Stimulated activated CD8-positive, alpha-beta memory T cell treated with anti-CD3 and anti-CD28 coated beads, Interleukin-15, amount 100 ng/mL, for 24 hours (primary cell): Measurements from ENCODE around the gene EFCC1.

ENCODE experiments used
- DNase-seq: peaks from one replicate; pipeline ENCODE4 v3.0.0-alpha.2; 2020; ENCODE audit warnings: low read depth

EFCC1 gene

GRCh38 chr3:128994581-128995546 lies 6.2 kb upstream of the EFCC1 start:
- DNase-seq = no peak

- no peak for DNase-seq
These were observed 5.4 kb upstream of the EFCC1 start for GRCh38 chr3:128995737-128996136.

- no peak for DNase-seq
These were observed 4.9 kb upstream of the EFCC1 start for GRCh38 chr3:128996200-128996599.

DNA sequence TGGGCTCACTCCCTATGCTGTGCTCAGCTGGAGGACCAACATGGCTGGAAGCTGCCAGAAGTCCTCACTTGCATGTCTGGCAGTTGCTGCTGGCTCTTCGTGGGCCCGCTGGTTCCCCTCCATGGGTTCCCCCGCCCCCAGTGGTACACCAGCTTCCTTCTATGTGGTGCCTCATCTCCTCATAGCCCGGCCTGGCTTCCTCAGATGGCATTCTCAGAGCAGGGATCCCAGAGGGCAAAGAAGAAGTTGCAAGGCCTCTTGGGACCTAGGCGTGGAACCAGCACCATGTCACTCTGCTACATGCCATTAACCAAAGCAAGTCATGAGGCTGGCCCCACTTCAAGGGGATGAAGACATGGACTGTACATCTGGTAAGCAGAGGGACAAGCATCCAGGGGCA lies 4.4 kb upstream of the EFCC1 start:
- DNase-seq = no peak

DNA sequence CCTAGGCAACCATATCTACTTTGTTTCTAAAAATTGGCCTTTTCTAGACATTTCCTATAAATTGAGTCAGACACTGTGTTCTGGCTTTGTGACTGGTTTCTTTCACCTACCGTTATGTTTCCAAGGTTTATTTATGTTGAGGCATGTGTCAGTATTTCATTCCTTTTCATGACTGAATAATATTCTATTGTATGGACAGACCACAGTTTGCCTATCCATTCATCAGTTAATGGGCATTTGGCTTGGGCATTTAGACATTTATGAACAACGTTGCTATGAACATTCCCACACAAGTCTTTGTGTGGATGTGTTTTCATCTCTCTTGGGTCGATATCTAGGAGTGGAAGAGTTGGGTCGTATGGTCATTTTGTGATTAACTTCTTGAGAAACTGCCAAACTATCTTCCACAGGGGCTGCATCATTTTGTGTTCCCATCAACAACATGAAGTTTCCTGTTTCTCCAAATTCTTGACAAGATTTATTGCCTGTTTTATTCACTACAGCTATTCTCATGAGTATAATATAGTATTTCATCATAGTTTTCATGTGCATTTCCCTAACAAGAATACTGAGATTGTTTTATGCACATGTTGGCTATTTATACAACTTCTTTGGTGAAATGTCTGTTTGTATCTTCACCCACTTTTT lies 3.5 kb upstream of the EFCC1 start:
- no peak for DNase-seq

DNA sequence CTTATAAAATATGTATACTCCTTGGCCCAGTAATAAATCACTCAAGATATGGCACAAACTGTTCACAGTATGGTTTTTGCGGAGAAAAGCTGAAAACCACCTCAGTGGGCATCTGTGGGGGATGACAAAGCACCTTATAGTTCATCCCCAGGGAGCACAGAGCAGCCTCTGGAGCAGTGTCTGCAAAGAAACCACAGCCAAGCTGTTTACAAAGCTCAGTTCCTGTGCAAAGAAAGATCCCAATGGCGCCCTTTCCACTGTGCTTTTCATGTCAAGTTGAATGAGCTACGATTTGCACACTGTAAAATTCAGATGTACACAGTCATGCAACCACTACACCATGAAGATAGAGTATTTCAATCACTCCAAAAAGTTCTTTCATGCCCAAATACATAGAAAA lies 2.5 kb upstream of the EFCC1 start:
- DNase-seq = no peak

DNA sequence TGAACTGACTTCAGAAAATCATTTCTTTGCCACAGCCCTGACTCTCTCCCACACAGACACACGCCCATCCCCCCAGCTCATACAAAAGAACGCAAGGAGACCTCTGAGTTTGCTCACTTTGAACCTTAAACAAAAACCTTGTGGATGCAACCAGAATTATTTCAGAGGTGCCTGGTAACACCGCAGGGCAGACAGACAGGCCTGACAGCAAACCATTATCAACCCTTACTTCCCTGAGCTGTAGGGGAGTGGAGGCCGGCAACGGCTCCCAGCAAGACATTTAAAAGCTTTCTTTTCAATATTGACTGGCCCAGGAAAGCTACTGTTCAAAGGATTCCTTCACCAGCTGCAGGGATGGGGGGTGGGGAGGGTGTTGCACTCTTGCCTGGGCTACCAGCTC lies 2.0 kb upstream of the EFCC1 start:
- no peak for DNase-seq

DNA sequence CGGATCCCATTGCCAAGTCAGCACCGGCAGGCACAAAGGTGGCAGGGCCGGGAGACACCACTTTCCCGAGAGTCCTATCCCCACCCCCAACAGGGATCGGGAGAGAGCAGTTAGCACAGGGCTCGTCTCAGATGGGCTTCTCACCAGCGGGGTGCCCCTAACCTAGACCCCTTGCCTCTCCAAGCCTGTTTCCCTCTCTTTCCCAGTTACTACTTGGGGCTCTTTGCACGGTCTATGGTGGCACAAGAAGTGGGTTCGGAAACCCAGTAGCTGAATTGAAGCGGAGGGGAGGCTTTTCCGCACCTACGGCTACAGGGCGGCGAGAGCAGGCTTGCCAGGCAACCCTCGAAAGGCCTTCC lies 383 bp upstream of the EFCC1 start:
- no peak for DNase-seq

GRCh38 chr3:129001806-129002572 lies 885 bp downstream of the EFCC1 start:
- DNase-seq = no peak

GRCh38 chr3:129002573-129003569 lies 1.8 kb downstream of the EFCC1 start:
- no peak for DNase-seq

DNA sequence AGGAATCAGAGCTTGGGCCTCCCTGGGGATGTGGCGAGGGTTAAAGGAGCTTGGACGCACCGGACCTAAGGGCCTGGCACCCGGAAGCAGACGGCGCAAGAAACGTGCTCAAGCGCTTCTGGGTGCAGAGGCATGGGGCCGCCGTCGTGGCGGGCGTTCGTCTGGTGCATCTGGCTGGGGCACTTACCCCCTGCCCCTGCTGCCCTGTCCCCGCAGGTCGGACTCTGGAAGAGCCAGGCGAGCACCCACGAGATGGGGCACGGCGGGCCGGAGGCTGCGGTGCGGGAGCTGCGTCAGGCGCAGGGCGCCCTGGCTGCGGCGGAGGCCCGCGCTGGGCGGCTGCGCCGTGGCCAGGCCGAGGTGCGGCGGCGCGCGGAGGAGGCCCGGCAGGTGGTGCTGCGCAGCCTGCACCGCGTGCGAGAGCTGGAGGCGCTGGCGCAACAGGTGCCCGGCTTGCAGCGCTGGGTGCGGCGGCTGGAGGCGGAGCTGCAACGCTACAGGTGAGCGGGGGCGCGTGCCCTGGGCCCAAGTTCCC lies 2.5 kb downstream of the EFCC1 start:
- no peak for DNase-seq

DNA sequence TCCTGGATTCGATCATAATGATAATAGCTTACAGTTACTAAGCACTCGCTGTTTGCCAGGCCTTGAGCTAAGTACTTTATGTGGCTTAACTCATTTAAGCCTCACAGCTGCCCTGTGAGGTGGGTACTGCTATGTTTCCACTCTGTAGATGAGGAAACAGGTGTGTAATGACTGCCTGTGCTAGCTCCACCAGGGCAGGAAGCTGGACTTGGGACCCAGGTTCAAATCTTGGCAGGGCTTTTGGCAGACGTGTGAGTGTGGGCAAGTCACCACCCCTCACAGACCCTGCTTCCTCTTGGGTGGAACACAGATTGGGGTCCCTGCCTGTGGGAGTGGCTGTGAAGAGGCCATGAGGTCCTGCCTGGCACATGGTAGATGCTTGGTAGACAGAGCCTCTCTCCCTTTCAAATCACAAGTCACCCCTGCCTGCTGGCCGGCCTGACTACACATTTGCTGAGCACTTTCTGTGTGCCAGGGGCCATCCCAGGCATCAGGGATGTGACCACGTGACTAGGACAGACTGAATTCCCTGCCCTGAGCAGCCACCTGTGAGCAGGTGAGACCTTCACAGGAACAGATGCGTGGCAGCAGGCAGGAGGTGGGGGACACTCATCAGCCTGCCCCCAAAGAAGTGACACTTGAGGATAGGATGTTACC lies 3.7 kb downstream of the EFCC1 start:
- no peak for DNase-seq

GRCh38 chr3:129005526-129006303 lies 4.6 kb downstream of the EFCC1 start:
- DNase-seq = no peak

DNA sequence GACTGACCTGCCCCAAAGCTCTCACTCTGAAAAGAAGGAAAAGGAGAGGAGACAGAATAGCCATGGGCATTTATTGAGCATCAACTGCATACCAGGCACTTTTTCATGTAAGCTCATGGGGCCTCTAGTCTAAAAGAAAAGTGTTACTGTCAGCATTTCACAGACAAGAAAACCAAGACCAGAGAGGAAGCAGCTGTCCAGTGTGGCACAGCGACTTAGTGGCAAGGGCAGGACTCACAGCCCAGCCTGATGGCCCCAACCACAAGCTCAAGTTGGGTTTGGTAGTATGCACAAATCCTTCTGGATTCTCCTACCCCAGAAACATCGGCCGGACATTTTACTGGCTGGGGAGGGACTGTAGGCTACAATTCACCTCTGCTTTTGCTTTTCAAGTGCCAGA lies 5.8 kb downstream of the EFCC1 start:
- no peak for DNase-seq

GRCh38 chr3:129007792-129008191 lies 6.7 kb downstream of the EFCC1 start:
- no peak for DNase-seq

DNA sequence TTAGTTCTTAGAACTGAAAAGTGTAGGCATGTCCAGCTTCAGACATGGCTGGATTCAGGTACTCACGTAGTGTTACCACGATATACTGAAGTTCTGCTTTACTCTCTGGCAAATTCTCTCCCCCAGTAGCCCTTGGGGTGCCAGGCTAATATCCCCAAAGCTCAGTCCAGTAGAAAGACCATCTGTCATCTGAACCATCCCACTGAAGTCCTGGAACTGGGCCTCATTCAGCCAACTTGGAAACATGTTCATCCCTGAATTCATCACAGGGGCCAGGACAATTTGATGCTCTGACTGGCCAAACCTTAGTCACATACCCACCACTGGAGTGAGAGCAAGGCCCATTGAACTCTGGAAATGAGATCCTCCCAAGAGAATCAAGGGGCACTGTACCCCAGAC lies 8.2 kb downstream of the EFCC1 start:
- no peak for DNase-seq

- no peak for DNase-seq
These were observed 9.3 kb downstream of the EFCC1 start for GRCh38 chr3:129010310-129010956.

GRCh38 chr3:129013491-129013891 lies 12.4 kb downstream of the EFCC1 start:
- no peak for DNase-seq

GRCh38 chr3:129014148-129014547 lies 13.0 kb downstream of the EFCC1 start:
- DNase-seq = no peak
